GM18505 (cell line): ENCODE data around the gene ATP11A.

Source experiments
- ATAC-seq: cut with Tn5 transposase; IDR thresholded peaks from one replicate; pipeline ENCODE4 v1.9.1; 2021; ENCODE audit not compliant: unreplicated experiment
- POLR2A ChIP-seq: IDR thresholded peaks from 4 replicates; pipeline ENCODE4 v1.6.1; 2011; ENCODE audit warnings: borderline replicate concordance; ENCODE audit not compliant: insufficient read depth, insufficient read length; ENCODE audit errors: extremely low read depth

ATP11A gene

DNA sequence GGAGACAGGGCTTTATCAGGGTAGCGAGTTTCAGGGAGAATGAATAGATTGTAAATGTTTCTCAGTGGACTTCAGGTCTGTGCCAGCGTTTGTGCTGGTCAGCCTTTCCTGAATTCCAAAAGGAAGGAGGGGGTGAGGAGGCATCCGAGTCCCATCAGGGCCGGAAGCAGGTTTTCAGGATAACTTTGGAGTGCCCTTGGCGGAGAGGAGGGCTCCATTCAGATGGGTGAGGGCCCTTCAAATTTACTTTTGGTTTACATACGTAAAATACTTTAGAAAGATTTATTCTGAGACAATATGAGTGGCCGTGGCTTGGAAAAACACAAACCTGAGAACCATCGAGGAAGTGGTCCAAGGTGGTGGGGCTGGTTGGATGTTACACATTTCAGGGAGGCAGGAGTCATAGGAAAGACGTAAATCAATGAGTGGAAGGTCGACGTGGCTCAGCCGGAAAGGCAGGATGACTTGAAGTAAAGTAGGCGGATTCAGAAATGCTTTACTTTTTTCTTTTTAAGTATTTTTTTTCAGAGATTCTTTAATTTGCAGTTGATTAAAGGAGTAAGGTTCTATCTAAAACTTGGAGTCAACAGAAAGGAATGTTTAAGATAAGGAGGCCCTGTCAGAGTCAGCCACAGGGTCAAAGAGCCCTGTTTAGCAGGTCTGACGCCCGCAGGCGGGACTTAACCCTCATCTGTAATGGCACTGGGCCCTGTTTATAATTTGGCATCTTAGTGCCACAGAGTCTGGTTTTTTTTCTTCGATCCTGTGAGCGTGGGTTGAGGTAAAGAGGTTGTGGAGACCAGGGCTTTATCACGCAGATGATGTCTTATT is 32.8 kb downstream of the ATP11A start:
- no peak for ATAC-seq
- TF ChIP-seq POLR2A: no peak

- no peak for TF ChIP-seq POLR2A
Observed at GRCh38 chr13:112723771-112724170, 33.9 kb downstream of the ATP11A start.

GRCh38 chr13:112724788-112725345 is 35.0 kb downstream of the ATP11A start:
- TF ChIP-seq POLR2A: no peak
- ATAC-seq: peak; percentile 16

More at GRCh38 chr13:112723771-112724170, 33.9 kb downstream of the ATP11A start:
- no peak for ATAC-seq

- ATAC-seq: peak; percentile 44
- no peak for TF ChIP-seq POLR2A
Observed at GRCh38 chr13:112725346-112726015, 35.6 kb downstream of the ATP11A start.

DNA sequence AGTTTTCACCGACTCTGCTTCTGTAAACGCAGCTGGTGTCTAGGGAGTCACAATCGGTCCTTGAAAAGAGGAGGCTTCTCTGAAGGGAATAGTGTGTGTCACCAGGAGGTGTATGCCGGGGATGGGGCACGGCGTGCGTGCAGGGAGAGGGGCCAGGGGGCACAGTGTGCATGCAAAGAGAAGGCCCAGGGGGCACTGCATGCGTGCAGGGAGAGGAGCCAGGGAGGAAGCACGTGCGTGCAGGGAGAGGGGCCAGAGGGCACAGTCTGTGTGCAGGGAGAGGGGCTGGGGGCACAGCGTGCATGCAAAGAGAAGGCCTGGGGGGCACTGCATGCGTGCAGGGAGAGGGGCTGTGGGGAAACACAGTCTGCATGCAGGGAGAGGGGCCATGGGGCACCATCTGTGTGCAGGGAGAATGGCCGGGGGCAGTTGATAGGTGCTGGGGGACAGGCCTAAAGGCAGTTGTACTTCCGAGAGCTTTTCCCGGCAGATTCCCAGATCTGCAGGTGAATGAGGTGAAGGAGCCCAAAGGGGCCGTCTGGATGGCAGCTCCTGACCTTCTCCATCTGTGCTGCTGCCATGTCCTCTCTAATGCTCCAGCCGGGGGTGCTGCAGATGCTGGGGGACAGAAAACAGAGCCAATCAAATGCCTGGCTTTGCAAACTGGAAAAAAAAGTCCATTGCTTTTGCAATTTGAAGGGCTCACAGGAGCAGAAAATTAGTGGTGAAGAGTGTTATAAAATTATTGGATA is 36.4 kb downstream of the ATP11A start:
- ATAC-seq: peak; percentile 24
- no peak for TF ChIP-seq POLR2A

GRCh38 chr13:112727581-112727980 is 37.7 kb downstream of the ATP11A start:
- no peak for ATAC-seq
- no peak for TF ChIP-seq POLR2A

GRCh38 chr13:112728375-112729126 is 38.7 kb downstream of the ATP11A start:
- no peak for TF ChIP-seq POLR2A
- ATAC-seq: no peak

DNA sequence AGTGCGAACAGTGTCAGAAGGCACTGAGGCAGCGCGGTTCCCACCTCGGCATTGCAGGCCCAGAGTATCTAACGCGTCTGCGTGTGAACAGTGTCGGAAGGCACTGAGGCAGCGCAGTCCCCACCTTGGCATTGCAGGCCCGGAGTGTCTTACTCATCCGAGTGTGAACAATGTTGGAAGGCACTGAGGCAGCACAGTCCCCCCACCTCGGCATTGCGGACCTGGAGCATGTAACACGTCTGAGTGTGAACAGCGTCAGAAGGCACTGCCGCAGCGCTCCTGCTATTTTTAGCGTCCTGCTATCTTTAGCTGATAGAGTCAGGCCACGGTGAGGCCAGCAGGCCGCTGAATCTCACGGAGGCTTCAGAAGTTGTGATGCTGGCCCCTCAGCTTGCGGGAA is 39.6 kb downstream of the ATP11A start:
- no peak for TF ChIP-seq POLR2A
- ATAC-seq: no peak

DNA sequence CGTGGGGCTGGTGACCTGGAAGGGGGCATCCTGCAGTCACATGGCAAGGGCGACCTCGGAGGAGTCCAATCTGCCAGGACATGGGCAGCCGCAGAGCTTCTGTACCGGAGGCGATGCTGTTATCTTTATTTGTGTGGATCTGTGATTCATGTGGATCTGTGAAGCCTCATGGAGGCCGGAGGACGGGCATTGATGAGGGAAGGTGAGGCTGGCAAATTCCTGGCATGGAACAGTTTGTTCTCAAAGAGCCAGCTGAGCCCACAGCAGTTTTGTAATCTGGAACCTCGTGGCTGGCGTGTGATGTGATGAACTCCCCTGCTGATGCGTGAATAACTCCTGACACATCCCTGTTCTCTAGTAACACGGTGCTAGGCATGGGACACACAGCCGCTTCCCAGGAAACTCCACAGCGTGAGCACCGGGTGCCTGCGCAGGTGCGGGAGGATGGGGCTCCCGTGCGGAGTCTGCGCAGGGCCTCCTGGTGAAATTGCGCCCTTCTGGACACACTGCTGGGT is 40.4 kb downstream of the ATP11A start:
- TF ChIP-seq POLR2A: no peak
- no peak for ATAC-seq

- no peak for TF ChIP-seq POLR2A
- ATAC-seq: no peak
Observed at GRCh38 chr13:112731667-112732616, 42.1 kb downstream of the ATP11A start.

DNA sequence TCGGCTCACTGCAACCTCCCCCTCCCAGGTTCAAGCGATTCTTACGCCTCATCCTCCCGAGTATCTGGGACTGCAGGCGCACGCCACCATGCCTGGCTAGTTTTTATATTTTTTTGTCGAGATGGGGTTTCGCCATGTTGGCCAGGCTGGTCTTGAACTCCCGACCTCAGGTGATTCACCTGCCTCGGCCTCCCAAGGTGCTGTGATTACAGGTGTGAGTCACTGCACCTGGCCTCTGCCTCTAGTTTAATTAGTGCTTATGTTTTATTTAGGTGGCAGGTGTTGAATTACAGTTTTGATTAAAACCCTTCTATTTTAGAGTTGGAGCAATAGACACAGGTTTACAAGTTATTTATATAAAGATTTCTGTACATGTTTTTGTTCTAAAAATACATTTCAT is 42.8 kb downstream of the ATP11A start:
- ATAC-seq: no peak
- TF ChIP-seq POLR2A: no peak

GRCh38 chr13:112733112-112733511 is 43.3 kb downstream of the ATP11A start:
- no peak for TF ChIP-seq POLR2A
- ATAC-seq: no peak
